Parathyroid adenoma (tissue), 2 donors: Measurements from ENCODE around the gene M1AP.

Source experiments
- H2AFZ ChIP-seq: fragments of 300-600 bp; sonication (generic); one replicate; pipeline ENCODE4 v1.7.0; 2017; ENCODE audit warnings: antibody characterized with exemption, mild to moderate bottlenecking
- H3K27ac ChIP-seq: fragments of 300-600 bp; sonication (generic); one replicate; pipeline ENCODE4 v1.7.0; 2017
- H3K27me3 ChIP-seq: fragments of 300-600 bp; sonication (generic); one replicate; pipeline ENCODE4 v1.7.0; 2017; ENCODE audit warnings: low read length; ENCODE audit not compliant: control insufficient read depth, insufficient read depth
- H3K36me3 ChIP-seq: fragments of 300-600 bp; sonication (generic); one replicate; pipeline ENCODE4 v1.7.0; 2017; ENCODE audit warnings: low read length; ENCODE audit not compliant: control insufficient read depth, insufficient read depth
- H3K4me1 ChIP-seq: fragments of 300-600 bp; sonication (generic); one replicate; pipeline ENCODE4 v1.7.0; 2017; ENCODE audit warnings: control low read depth
- H3K4me2 ChIP-seq: fragments of 300-600 bp; sonication (generic); one replicate; pipeline ENCODE4 v1.7.0; 2017; ENCODE audit warnings: low read length
- H3K4me3 ChIP-seq: fragments of 300-600 bp; sonication (generic); one replicate; pipeline ENCODE4 v1.7.0; 2017; ENCODE audit warnings: low read depth, low read length
- H3K79me2 ChIP-seq: fragments of 300-600 bp; sonication (generic); one replicate; pipeline ENCODE4 v1.7.0; 2017; ENCODE audit warnings: control low read depth
- H3K9ac ChIP-seq: fragments of 300-600 bp; sonication (generic); one replicate; pipeline ENCODE4 v1.7.0; 2017; ENCODE audit warnings: mild to moderate bottlenecking
- H3K9me3 ChIP-seq: fragments of 300-600 bp; sonication (generic); one replicate; pipeline ENCODE4 v1.7.0; 2017; ENCODE audit warnings: low read length; ENCODE audit not compliant: control insufficient read depth
- TF ChIP-seq, protein P1 (sequence below): fragments of 300-600 bp; sonication (generic); IDR thresholded peaks from one replicate; pipeline ENCODE4 v1.7.0; 2017; ENCODE audit warnings: antibody characterized with exemption, mild to moderate bottlenecking
- donor health status: primary hyperparathyroidism.

Gene M1AP, protein sequence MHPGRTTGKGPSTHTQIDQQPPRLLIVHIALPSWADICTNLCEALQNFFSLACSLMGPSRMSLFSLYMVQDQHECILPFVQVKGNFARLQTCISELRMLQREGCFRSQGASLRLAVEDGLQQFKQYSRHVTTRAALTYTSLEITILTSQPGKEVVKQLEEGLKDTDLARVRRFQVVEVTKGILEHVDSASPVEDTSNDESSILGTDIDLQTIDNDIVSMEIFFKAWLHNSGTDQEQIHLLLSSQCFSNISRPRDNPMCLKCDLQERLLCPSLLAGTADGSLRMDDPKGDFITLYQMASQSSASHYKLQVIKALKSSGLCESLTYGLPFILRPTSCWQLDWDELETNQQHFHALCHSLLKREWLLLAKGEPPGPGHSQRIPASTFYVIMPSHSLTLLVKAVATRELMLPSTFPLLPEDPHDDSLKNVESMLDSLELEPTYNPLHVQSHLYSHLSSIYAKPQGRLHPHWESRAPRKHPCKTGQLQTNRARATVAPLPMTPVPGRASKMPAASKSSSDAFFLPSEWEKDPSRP

DNA sequence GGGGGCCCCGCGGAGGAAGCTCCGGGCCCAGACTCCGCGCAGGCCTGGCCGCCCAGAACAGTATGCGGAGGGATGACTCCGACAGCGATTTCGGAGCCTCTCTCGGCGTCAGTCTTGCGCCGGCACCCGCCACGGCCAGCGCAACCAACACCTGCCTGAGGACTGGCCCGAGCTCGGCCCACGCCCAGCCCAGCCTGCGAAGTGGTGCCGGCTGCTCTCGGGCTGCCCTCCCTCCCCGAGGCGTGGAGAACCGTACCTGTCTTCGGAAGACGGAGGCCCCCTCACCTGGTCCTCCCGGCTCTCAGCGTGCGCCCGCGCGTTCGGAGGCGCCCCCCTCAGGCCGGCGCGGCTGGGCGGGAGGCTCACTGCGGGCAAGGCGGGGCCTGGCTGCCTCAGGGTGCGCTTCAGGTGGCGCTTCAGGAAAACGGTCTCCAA, at the start of gene M1AP:
Gene M1AP (minus strand): TSS at position 322 of the 435 bp plus-strand sequence. CDS start 8,055 bp downstream, outside the sequence.
- Histone ChIP-seq H3K27me3 (no peaks in the 10 kb centered on the region), H3K4me3 (no peak within 1 kb of the TSS)

DNA sequence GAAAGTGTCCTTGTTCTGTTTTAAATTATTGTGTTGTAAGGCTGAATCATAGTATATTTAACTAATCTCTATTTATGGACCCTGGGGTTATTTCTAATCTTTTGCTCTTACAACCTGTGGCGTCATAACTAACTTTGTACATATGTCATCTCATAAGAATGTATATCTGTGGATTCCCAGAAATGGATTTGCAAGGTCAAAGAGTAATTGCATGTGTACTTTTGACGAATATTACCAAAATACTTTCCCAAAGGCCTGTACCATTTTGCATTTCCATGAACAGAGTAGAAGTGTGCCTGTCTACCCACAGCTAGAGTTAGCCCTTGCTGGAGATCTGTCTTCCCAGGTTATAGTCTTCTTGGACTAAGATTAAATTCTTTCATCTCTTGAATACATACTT, 48.7 kb upstream of the M1AP start:
- Histone ChIP-seq H3K4me2 (no peak overlapping the region), H3K36me3 (no peaks in the 10 kb centered on the region), H2AFZ (no peak overlapping the region), H3K27ac (no peak overlapping the region), H3K4me1 (no peaks in the 10 kb centered on the region), H3K27me3 (no peaks in the 10 kb centered on the region), H3K9me3 (no peaks in the 10 kb centered on the region), H3K9ac (no peak overlapping the region), H3K79me2 (no peaks in the 10 kb centered on the region), H3K4me3 (no peak overlapping the region)
- TF ChIP-seq, protein P1, sequence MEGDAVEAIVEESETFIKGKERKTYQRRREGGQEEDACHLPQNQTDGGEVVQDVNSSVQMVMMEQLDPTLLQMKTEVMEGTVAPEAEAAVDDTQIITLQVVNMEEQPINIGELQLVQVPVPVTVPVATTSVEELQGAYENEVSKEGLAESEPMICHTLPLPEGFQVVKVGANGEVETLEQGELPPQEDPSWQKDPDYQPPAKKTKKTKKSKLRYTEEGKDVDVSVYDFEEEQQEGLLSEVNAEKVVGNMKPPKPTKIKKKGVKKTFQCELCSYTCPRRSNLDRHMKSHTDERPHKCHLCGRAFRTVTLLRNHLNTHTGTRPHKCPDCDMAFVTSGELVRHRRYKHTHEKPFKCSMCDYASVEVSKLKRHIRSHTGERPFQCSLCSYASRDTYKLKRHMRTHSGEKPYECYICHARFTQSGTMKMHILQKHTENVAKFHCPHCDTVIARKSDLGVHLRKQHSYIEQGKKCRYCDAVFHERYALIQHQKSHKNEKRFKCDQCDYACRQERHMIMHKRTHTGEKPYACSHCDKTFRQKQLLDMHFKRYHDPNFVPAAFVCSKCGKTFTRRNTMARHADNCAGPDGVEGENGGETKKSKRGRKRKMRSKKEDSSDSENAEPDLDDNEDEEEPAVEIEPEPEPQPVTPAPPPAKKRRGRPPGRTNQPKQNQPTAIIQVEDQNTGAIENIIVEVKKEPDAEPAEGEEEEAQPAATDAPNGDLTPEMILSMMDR, result no peak

More for the DNA sequence above, at the start of gene M1AP:
- Histone ChIP-seq H3K79me2 (no peaks in the 10 kb centered on the region), H3K9me3 (no peaks in the 10 kb centered on the region), H3K4me1 (no peaks in the 10 kb centered on the region), H3K27ac (no peak within 1 kb of the TSS), H2AFZ (peak within 1 kb of the TSS; percentile 67), H3K4me2 (no peak within 1 kb of the TSS), H3K9ac (no peak within 1 kb of the TSS), H3K36me3 (no peaks in the 10 kb centered on the region)
- TF ChIP-seq, protein P1, result no peak

DNA sequence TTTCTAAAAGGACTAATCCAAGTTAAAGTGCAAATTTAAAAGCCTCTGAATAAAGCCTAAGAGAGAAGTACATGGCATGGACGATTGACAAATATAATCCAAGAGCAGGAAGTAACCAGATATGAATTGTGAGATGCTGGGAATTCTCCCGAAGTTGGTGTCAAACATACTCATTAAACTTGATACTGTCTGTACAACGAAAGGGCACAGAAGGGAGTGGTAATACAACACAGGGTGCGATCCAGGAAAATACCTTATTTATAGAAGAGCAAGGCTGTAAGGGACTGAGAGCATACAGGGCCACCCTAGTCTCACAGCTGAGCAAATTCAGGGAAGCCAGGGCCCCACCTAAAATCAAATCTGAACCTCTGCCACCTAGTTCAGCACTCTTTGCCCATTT, 47.5 kb upstream of the M1AP start:
- no peaks in the 10 kb centered on the region for H3K9me3 ChIP-seq
- H3K9ac ChIP-seq, result no peak overlapping the region
- H2AFZ ChIP-seq, result no peak overlapping the region
- no peaks in the 10 kb centered on the region for H3K36me3 ChIP-seq
- H3K4me1 ChIP-seq, result no peaks in the 10 kb centered on the region
- TF ChIP-seq, protein P1, result no peak
- no peak overlapping the region for H3K4me3 ChIP-seq
- H3K27ac ChIP-seq, result no peak overlapping the region
- H3K27me3 ChIP-seq, result no peaks in the 10 kb centered on the region
- no peaks in the 10 kb centered on the region for H3K79me2 ChIP-seq
- no peak overlapping the region for H3K4me2 ChIP-seq

DNA sequence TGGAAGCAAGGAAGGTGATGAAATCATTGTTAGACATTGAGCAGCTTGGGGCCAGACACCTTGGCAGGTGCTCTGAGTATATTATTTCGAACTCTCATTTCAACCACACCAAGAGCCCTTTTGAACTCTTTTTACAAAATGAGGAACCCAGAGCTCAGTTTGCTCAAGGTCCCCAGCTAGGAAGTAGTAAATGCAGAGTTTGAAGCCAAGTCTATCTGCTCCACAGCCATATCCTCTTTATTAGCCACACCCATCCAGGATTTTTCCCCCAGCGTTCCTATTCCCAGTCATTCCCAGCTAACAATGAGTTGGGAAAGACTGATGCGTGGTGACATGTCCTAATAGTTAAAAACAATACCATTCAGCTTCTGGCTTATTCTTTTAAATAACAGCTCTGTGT, 46.2 kb upstream of the M1AP start:
- no peak overlapping the region for H3K9ac ChIP-seq
- no peaks in the 10 kb centered on the region for H3K9me3 ChIP-seq
- H3K36me3 ChIP-seq, result no peaks in the 10 kb centered on the region
- H2AFZ ChIP-seq, result no peak overlapping the region
- no peaks in the 10 kb centered on the region for H3K4me1 ChIP-seq
- no peaks in the 10 kb centered on the region for H3K79me2 ChIP-seq
- no peak overlapping the region for H3K4me3 ChIP-seq
- H3K27ac ChIP-seq, result no peak overlapping the region
- TF ChIP-seq, protein P1, result no peak
- no peak overlapping the region for H3K4me2 ChIP-seq
- H3K27me3 ChIP-seq, result no peaks in the 10 kb centered on the region
